GM06990 (cell line): ENCODE data around the gene PTPRM.

Experiments used
- DNase-seq: peaks from one replicate; pipeline ENCODE4 v3.0.0-alpha.2; 2011; ENCODE audit not compliant: insufficient read length; ENCODE audit errors: extremely low read depth
- H3K27me3 ChIP-seq: replicated peaks from 2 replicates; pipeline ENCODE4 v1.6.0; 2011; ENCODE audit warnings: low read length; ENCODE audit not compliant: control insufficient read depth, insufficient read depth
- H3K36me3 ChIP-seq: 2 replicates; pipeline ENCODE4 v1.5.1; 2011; ENCODE audit warnings: low read length; ENCODE audit not compliant: control insufficient read depth, insufficient read depth
- H3K4me3 ChIP-seq: replicated peaks from 2 replicates; pipeline ENCODE4 v1.5.1; 2011; ENCODE audit warnings: low read depth, mild to moderate bottlenecking, control low read depth, low read length
- CTCF ChIP-seq: IDR thresholded peaks from 2 replicates; pipeline ENCODE4 v1.5.1; 2011; ENCODE audit warnings: low read length, control low read depth, mild to moderate bottlenecking, inconsistent platforms; ENCODE audit not compliant: insufficient read depth, poor library complexity, severe bottlenecking

The PTPRM gene

GRCh38 chr18:7632152-7633098 is 65.3 kb downstream of the PTPRM start:
- H3K36me3 ChIP-seq, result no peaks in the 10 kb centered on the region
- no peaks in the 10 kb centered on the region; the same call in 1 of the 2 replicates for H3K27me3 ChIP-seq
- no peak overlapping the region for H3K4me3 ChIP-seq
- TF ChIP-seq CTCF, result no peak
- no peak for DNase-seq

GRCh38 chr18:7633171-7633570 is 66.1 kb downstream of the PTPRM start:
- Histone ChIP-seq H3K36me3 (no peaks in the 10 kb centered on the region), H3K4me3 (no peak overlapping the region), H3K27me3 (no peaks in the 10 kb centered on the region; the same call in 1 of the 2 replicates)
- no peak for DNase-seq
- TF ChIP-seq CTCF, result no peak

- no peak for TF ChIP-seq CTCF
- no peaks in the 10 kb centered on the region for H3K36me3 ChIP-seq
- no peak for DNase-seq
- no peak overlapping the region for H3K4me3 ChIP-seq
- H3K27me3 ChIP-seq, result no peaks in the 10 kb centered on the region; the same call in 1 of the 2 replicates
These were observed 68.8 kb downstream of the PTPRM start for GRCh38 chr18:7635948-7636347.

GRCh38 chr18:7637269-7637668 is 70.2 kb downstream of the PTPRM start:
- Histone ChIP-seq H3K4me3 (no peak overlapping the region), H3K36me3 (no peaks in the 10 kb centered on the region), H3K27me3 (no peaks in the 10 kb centered on the region; the same call in 1 of the 2 replicates)
- no peak for DNase-seq
- no peak for TF ChIP-seq CTCF

GRCh38 chr18:7638321-7638720 is 71.2 kb downstream of the PTPRM start:
- no peak for TF ChIP-seq CTCF
- H3K36me3 ChIP-seq, result no peaks in the 10 kb centered on the region
- no peak for DNase-seq
- no peak overlapping the region for H3K4me3 ChIP-seq
- no peaks in the 10 kb centered on the region for H3K27me3 ChIP-seq

- no peak overlapping the region for H3K4me3 ChIP-seq
- TF ChIP-seq CTCF, result no peak
- H3K36me3 ChIP-seq, result no peaks in the 10 kb centered on the region
- no peaks in the 10 kb centered on the region for H3K27me3 ChIP-seq
- DNase-seq, result no peak
These were observed 74.7 kb downstream of the PTPRM start for GRCh38 chr18:7641813-7642212.
